ENCODE data around the gene DGAT2.

GRCh38 chr11:75845324-75845723, 76.7 kb downstream of the DGAT2 start:
- TF ChIP-seq, protein P1, sequence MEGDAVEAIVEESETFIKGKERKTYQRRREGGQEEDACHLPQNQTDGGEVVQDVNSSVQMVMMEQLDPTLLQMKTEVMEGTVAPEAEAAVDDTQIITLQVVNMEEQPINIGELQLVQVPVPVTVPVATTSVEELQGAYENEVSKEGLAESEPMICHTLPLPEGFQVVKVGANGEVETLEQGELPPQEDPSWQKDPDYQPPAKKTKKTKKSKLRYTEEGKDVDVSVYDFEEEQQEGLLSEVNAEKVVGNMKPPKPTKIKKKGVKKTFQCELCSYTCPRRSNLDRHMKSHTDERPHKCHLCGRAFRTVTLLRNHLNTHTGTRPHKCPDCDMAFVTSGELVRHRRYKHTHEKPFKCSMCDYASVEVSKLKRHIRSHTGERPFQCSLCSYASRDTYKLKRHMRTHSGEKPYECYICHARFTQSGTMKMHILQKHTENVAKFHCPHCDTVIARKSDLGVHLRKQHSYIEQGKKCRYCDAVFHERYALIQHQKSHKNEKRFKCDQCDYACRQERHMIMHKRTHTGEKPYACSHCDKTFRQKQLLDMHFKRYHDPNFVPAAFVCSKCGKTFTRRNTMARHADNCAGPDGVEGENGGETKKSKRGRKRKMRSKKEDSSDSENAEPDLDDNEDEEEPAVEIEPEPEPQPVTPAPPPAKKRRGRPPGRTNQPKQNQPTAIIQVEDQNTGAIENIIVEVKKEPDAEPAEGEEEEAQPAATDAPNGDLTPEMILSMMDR (IDR thresholded peaks at IDR 0.05; ENCODE audit: insufficient read depth, low read length, poor library complexity, severe bottlenecking): no peak
- TF ChIP-seq EZH2phosphoT487 (conservative IDR thresholded peaks at IDR 0.05; ENCODE audit: low read length): no peak

All from SU-DHL-6 (cell line).